Measurements from ENCODE around the gene SEPTIN10.
"Not testable (repeated sequence)": the region's sequence is repeated elsewhere in the genome, so short reads cannot be mapped to it uniquely, and the experiment has no call there.

SEPTIN10 gene

GRCh38 chr2:109613922-109614714 lies at the start of gene SEPTIN10, which contains the start of gene SOWAHC:
TSS of gene SEPTIN10 (minus strand) at chr2:109613966. CDS start at chr2:109613827, 139 bp downstream.
TSS of gene SOWAHC (plus strand) at chr2:109614364. CDS start at chr2:109614490, 126 bp downstream.
- peak; percentile 78 for DNase-seq

- no peak for DNase-seq
Measured at GRCh38 chr2:109662889-109663288, 49.1 kb upstream of the SEPTIN10 start.

- DNase-seq = no peak
Measured at GRCh38 chr2:109660046-109660860, 46.5 kb upstream of the SEPTIN10 start.

GRCh38 chr2:109659396-109660045 lies 45.8 kb upstream of the SEPTIN10 start:
- DNase-seq = no peak

GRCh38 chr2:109655287-109655686 lies 41.5 kb upstream of the SEPTIN10 start:
- DNase-seq = no peak

GRCh38 chr2:109654326-109655050 lies 40.7 kb upstream of the SEPTIN10 start:
- no peak for DNase-seq

- no peak for DNase-seq
Measured at GRCh38 chr2:109649736-109650695, 36.2 kb upstream of the SEPTIN10 start.

GRCh38 chr2:109648041-109648527 lies 34.3 kb upstream of the SEPTIN10 start:
- no peak for DNase-seq

- no peak for DNase-seq
Measured at GRCh38 chr2:109647636-109648035, 33.9 kb upstream of the SEPTIN10 start.

- no peak for DNase-seq
Measured at GRCh38 chr2:109646961-109647360, 33.2 kb upstream of the SEPTIN10 start.

- no peak for DNase-seq
Measured at GRCh38 chr2:109645412-109646184, 31.8 kb upstream of the SEPTIN10 start.

- no peak for DNase-seq
Measured at GRCh38 chr2:109644571-109645275, 31.0 kb upstream of the SEPTIN10 start.

- DNase-seq = not testable (repeated sequence)
Measured at GRCh38 chr2:109640000-109640399, 26.2 kb upstream of the SEPTIN10 start.

- DNase-seq = no peak
Measured at GRCh38 chr2:109638795-109639194, 25.0 kb upstream of the SEPTIN10 start.

- DNase-seq = no peak
Measured at GRCh38 chr2:109637749-109638570, 24.2 kb upstream of the SEPTIN10 start.

GRCh38 chr2:109636317-109636716 lies 22.6 kb upstream of the SEPTIN10 start:
- DNase-seq = no peak

GRCh38 chr2:109635426-109636304 lies 21.9 kb upstream of the SEPTIN10 start:
- DNase-seq = no peak
